ENCODE measurements around the gene ZNF304.
A peak's percentile ranks its signal among the peaks of the same experiment; 100 is the strongest.

ZNF304 gene

DNA sequence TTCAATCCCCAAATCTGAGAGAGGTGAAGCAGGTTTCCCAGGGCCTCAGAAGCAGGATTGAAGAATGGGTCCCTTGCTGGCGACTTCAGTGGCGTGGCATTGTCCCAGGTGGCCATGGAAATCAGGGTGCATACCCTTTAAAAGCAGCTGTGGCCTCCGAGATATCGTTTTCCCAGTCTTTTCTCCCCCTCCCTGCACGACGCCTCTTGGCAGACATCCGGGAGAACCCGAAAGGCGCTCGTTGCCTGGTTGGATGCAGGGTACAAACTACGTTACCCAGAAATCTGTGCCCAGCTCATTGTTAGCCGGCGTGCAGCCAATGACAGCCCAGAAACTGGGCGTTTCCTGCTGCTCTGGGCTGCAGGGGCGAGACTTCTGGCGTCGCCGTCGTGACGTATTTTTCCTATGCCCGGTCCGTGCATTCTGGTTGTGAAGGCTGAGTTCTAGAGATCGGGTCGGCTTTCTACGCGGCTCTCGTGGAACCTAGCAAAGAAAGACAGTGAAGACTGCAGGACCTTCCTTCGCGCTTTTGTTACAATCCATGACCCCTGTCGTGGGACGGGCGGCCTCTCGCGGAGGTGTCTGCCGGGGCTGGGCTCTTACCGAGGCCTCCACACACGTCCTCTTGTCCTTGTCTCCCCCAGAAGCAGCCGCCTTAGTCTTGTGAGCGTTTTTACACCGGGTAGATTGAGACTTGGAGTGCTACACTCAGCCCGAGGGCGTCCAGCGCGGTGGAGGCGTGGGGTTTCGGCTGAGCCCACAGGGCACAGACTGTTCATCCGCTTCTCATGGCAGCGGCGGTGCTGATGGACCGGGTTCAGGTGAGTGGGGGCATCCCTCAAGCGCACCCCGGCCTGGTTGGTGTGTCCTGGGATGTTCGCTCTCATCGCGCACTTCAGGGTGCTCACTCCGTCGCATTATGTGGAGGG is at the start of gene ZNF304:
Gene ZNF304 (plus strand): TSS at position 395 of the 929 bp plus-strand sequence. CDS start 394 bp downstream, at position 789.
- Histone ChIP-seq H3K27ac (peak within 1 kb of the TSS; percentile 44 to 87), H3K4me3 (peak within 1 kb of the TSS; percentile 99)
- peak; percentile 93 for DNase-seq (ENCODE audit: low spot score)
- TF ChIP-seq CTCF (IDR thresholded peaks at IDR 0.05): no peak

GRCh38 chr19:57302020-57302465 is 49.0 kb upstream of the ZNF304 start:
- Histone ChIP-seq H3K27ac (peak overlapping the region in 1 of 2 donors; percentile 52), H3K4me3 (peak overlapping the region; percentile 16)
- DNase-seq (ENCODE audit: low spot score): no peak
- TF ChIP-seq CTCF (IDR thresholded peaks at IDR 0.05): no peak

DNA sequence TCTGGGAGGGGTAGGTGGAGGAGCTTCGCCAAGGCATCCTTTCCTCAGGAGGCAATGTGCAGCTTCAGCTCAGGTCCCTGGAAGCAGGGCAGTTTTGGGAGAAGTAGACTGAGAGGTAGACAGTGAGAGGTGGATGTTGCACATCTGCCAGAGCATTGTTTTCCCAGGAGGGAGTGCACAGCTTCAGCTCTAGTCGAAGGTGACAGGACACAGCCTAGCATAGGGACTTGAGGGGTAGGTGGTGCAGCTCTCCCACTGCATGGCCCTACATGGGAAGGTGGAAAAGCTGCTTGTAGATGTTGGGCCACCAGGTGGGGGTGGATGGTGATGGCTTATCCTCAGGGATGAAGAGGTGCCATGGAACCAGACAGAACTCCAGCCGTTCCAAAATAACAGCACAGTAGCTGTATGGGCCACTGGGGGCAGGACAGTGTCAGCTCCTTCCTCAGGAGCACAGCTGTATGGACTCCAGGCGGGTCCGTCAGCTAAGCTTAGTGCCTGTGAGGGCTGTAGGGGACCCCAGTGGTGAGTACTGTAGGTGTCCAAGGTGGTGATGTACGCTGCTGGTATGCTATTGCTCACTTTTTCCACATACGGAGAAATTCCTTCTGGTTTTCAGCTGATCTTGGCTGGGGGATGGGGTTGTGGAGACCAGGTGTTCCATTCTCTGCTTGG is 48.2 kb upstream of the ZNF304 start:
- DNase-seq (ENCODE audit: low spot score): no peak
- peak overlapping the region in 1 of 2 donors; percentile 52 for H3K27ac ChIP-seq
- peak overlapping the region; percentile 16 for H3K4me3 ChIP-seq
- no peak for TF ChIP-seq CTCF (IDR thresholded peaks at IDR 0.05)

DNA sequence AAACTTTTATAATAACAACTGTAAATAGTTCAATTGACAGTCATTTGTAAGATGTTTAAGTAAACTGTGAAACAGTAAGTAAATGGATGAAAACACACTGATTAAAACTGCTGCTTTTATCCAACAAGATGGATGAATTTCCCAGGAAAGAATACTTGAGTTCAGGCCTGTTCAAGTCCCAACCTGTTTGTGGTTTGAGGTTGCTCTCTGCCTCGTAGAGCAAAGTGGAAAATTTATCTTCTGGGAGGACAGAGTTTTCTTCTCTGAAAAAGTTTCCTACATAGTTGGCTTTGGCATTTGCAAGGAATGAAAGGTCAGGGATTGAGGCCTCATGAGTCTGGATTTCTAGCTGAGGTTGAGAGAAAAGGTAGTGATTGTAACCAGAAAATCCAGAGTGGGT is 46.0 kb upstream of the ZNF304 start:
- no peak for DNase-seq (ENCODE audit: low spot score)
- no peak overlapping the region for H3K4me3 ChIP-seq
- no peak for TF ChIP-seq CTCF (IDR thresholded peaks at IDR 0.05)
- H3K27ac ChIP-seq: no peak overlapping the region

DNA sequence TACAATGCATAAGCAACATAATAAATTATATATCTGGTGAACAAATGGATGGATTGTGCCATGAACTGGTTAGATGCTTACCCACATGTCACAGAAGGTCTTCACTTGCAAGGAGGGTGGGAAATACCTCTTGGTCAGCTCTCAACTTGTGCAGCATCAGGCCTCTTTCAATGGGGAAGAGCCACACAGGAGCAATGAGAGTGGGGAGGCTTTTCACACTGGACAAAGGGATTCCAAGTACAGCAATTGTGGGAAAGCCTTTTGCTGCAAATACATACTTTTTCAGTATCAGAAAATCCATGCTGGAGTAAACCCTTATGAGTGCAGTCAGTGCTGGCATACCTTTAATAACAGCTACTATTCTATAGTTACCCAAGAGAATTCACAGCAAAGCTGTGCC is 42.6 kb upstream of the ZNF304 start:
- DNase-seq (ENCODE audit: low spot score): no peak
- no peak for TF ChIP-seq CTCF (IDR thresholded peaks at IDR 0.05)
- H3K4me3 ChIP-seq: no peak overlapping the region

DNA sequence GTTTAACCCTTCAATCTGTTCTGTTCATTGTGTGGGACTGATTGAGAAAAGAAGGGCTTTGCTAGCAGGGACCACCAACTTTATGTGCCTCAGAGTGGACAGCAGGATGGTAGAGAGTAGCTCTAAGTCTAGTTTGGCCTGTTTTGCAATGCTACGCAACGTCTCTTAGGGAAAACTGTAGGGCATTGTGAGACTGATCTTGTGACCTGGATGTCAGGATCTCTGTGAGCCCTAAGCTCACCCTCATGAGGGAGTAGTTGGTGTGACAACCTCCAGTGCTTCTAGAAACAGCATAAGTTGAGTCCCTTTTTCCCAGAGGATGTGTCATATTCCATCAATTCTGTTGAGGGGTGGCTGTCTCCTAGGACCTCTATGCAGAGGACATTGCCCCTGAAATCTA is 40.3 kb upstream of the ZNF304 start:
- Histone ChIP-seq H3K27ac (no peak overlapping the region), H3K4me3 (no peak overlapping the region)
- TF ChIP-seq CTCF (IDR thresholded peaks at IDR 0.05): no peak
- DNase-seq (ENCODE audit: low spot score): no peak

More for the DNA sequence above, 42.6 kb upstream of the ZNF304 start:
- H3K27ac ChIP-seq: no peak overlapping the region

All from coronary artery (tissue), 2 donors.